K562 (cell line): Measurements from ENCODE around the gene GTSE1.

Experiments used
- DNMT1 ChIP-seq: fragments of 450-650 bp; IDR thresholded peaks from 2 replicates; pipeline ENCODE4 v1.6.1; 2016; ENCODE audit warnings: antibody characterized with exemption, mild to moderate bottlenecking
- TBP ChIP-seq: optimal IDR thresholded peaks from 2 replicates; pipeline ENCODE3; 2011; ENCODE audit warnings: low read depth, low read length, improper control_type of control experiment

DNA sequence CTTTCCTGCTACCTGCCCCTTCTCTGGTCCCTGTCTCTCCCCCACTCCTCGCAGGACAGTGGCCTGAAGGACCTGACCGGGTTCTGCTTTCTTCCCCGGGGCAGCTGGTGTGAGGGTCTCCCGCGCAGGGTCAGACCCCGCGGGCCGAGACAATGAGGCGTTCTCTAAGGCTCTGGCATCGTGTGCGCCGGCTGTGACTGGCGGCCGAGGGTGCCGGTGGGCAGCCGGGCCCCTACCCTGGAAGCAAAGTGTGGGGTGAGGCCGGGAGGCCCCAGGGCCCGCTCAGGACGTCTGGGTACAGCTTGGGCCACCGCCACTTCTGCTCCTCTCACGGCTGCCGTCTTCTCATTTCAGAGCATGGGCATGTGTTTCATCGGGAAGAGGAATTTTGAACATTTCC lies 55.1 kb downstream of the GTSE1 start:
- TF ChIP-seq DNMT1 (no peak), TBP (no peak)
